K562 (cell line): ENCODE data around the gene GAMT.

Experiments used
- PTBP1 ChIP-seq: fragments of 200-400 bp; formaldehyde crosslinking; IDR thresholded peaks from 2 replicates; pipeline ENCODE4 v1.6.1; 2017; ENCODE audit warnings: low read depth, low read length
- SRF ChIP-seq, 2 experiments: fragments of 250-450, 450-650 bp in 1 of 2; sonication (Bioruptor Pico) in 1 of 2; sonication (generic) in 1 of 2; formaldehyde crosslinking; IDR thresholded peaks; 2 replicates each; pipeline versions ENCODE4 v1.5.0 to v1.5.1; 2020 to 2022; ENCODE audit warnings: mild to moderate bottlenecking in 1 of 2, missing genetic modification reagents in 1 of 2
- TCF7L2 ChIP-seq: fragments of 150-350 bp; IDR thresholded peaks from 2 replicates; pipeline ENCODE4 v1.6.1; 2016; ENCODE audit warnings: low read depth, mild to moderate bottlenecking, low read length, moderate library complexity

GRCh38 chr19:1427221-1427920 is 26.0 kb upstream of the GAMT start:
- TF ChIP-seq SRF (CRISPR knock-in tag; IDR thresholded peaks at IDR 0.05) (no peak), TCF7L2 (no peak), PTBP1 (no peak)
